ENCODE results near the gene CAMTA1.

The CAMTA1 gene

GRCh38 chr1:7509598-7509997 lies 724.3 kb downstream of the CAMTA1 start:
- no peak overlapping the region for H3K4me3 ChIP-seq (ENCODE audit: low read depth in 1 of 2, low read length in 2 of 2)
- no peak for DNase-seq
- H3K9ac ChIP-seq (ENCODE audit: low read depth, low read length), result no peak overlapping the region
- no peak overlapping the region for H3K4me2 ChIP-seq (ENCODE audit: insufficient read depth, low read length)
- no peaks in the 10 kb centered on the region for H3K4me1 ChIP-seq (ENCODE audit: insufficient read depth, low read length)
- peaks cover 3% of the 10 kb centered on the region for H3K27me3 ChIP-seq (ENCODE audit: insufficient read depth, low read length, poor library complexity)
- H3K36me3 ChIP-seq (ENCODE audit: insufficient read depth, low read length), result no peaks in the 10 kb centered on the region
- no peak for ATAC-seq (ENCODE audit: insufficient read depth, low read depth)
- no peaks in the 10 kb centered on the region for H3K79me2 ChIP-seq (ENCODE audit: insufficient read depth, low read length)
- TF ChIP-seq CTCF (IDR thresholded peaks at IDR 0.05; ENCODE audit: borderline replicate concordance, extremely low read depth, low read length, poor library complexity, severe bottlenecking), result no peak
- TF ChIP-seq EZH2 (IDR thresholded peaks at IDR 0.05; ENCODE audit: borderline replicate concordance, low read depth, low read length, severe bottlenecking), result no peak
- H3K27ac ChIP-seq (ENCODE audit: low read length), result no peak overlapping the region
- H4K20me1 ChIP-seq (ENCODE audit: insufficient read depth, low read length), result peaks cover 8% of the 10 kb centered on the region; the same call in 1 of the 2 replicates
- no peak overlapping the region for H2AFZ ChIP-seq (ENCODE audit: low read depth, low read length)
- H3K9me3 ChIP-seq (ENCODE audit: insufficient read depth, low read length, severe bottlenecking), result no peaks in the 10 kb centered on the region

GRCh38 chr1:7510389-7510931 lies 725.2 kb downstream of the CAMTA1 start:
- peaks cover 3% of the 10 kb centered on the region for H3K27me3 ChIP-seq (ENCODE audit: insufficient read depth, low read length, poor library complexity)
- TF ChIP-seq EZH2 (IDR thresholded peaks at IDR 0.05; ENCODE audit: borderline replicate concordance, low read depth, low read length, severe bottlenecking), result no peak

GRCh38 chr1:7511381-7511780 lies 726.1 kb downstream of the CAMTA1 start:
- Histone ChIP-seq H3K36me3 (ENCODE audit: insufficient read depth, low read length) (no peaks in the 10 kb centered on the region), H3K4me1 (ENCODE audit: insufficient read depth, low read length) (no peaks in the 10 kb centered on the region), H3K79me2 (ENCODE audit: insufficient read depth, low read length) (no peaks in the 10 kb centered on the region), H3K4me3 (ENCODE audit: low read depth in 1 of 2, low read length in 2 of 2) (no peak overlapping the region), H3K4me2 (ENCODE audit: insufficient read depth, low read length) (no peak overlapping the region), H3K27ac (ENCODE audit: low read length) (no peak overlapping the region), H3K9me3 (ENCODE audit: insufficient read depth, low read length, severe bottlenecking) (no peaks in the 10 kb centered on the region), H3K27me3 (ENCODE audit: insufficient read depth, low read length, poor library complexity) (peaks cover 3% of the 10 kb centered on the region), H3K9ac (ENCODE audit: low read depth, low read length) (no peak overlapping the region), H2AFZ (ENCODE audit: low read depth, low read length) (no peak overlapping the region), H4K20me1 (ENCODE audit: insufficient read depth, low read length) (peaks cover 8% of the 10 kb centered on the region; the same call in 1 of the 2 replicates)
- ATAC-seq (ENCODE audit: insufficient read depth, low read depth), result no peak
- DNase-seq, result no peak
- TF ChIP-seq EZH2 (IDR thresholded peaks at IDR 0.05; ENCODE audit: borderline replicate concordance, low read depth, low read length, severe bottlenecking), result no peak

More at GRCh38 chr1:7510389-7510931, 725.2 kb downstream of the CAMTA1 start:
- H3K36me3 ChIP-seq (ENCODE audit: insufficient read depth, low read length), result no peaks in the 10 kb centered on the region
- H2AFZ ChIP-seq (ENCODE audit: low read depth, low read length), result no peak overlapping the region
- H3K4me2 ChIP-seq (ENCODE audit: insufficient read depth, low read length), result no peak overlapping the region
- H3K9ac ChIP-seq (ENCODE audit: low read depth, low read length), result no peak overlapping the region
- H3K27ac ChIP-seq (ENCODE audit: low read length), result no peak overlapping the region
- H3K9me3 ChIP-seq (ENCODE audit: insufficient read depth, low read length, severe bottlenecking), result no peaks in the 10 kb centered on the region
- H3K4me3 ChIP-seq (ENCODE audit: low read depth in 1 of 2, low read length in 2 of 2), result no peak overlapping the region
- no peaks in the 10 kb centered on the region for H3K79me2 ChIP-seq (ENCODE audit: insufficient read depth, low read length)
- H3K4me1 ChIP-seq (ENCODE audit: insufficient read depth, low read length), result no peaks in the 10 kb centered on the region
- DNase-seq (no peak), ATAC-seq (ENCODE audit: insufficient read depth, low read depth) (no peak)
- H4K20me1 ChIP-seq (ENCODE audit: insufficient read depth, low read length), result peaks cover 8% of the 10 kb centered on the region; the same call in 1 of the 2 replicates

- Histone ChIP-seq H3K36me3 (ENCODE audit: insufficient read depth, low read length) (no peaks in the 10 kb centered on the region), H3K4me3 (ENCODE audit: low read depth in 1 of 2, low read length in 2 of 2) (no peak overlapping the region), H3K27me3 (ENCODE audit: insufficient read depth, low read length, poor library complexity) (peaks cover 3% of the 10 kb centered on the region), H3K9ac (ENCODE audit: low read depth, low read length) (no peak overlapping the region), H3K4me2 (ENCODE audit: insufficient read depth, low read length) (no peak overlapping the region), H2AFZ (ENCODE audit: low read depth, low read length) (no peak overlapping the region), H4K20me1 (ENCODE audit: insufficient read depth, low read length) (peaks cover 8% of the 10 kb centered on the region; the same call in 1 of the 2 replicates), H3K4me1 (ENCODE audit: insufficient read depth, low read length) (no peaks in the 10 kb centered on the region), H3K27ac (ENCODE audit: low read length) (no peak overlapping the region), H3K79me2 (ENCODE audit: insufficient read depth, low read length) (no peaks in the 10 kb centered on the region), H3K9me3 (ENCODE audit: insufficient read depth, low read length, severe bottlenecking) (no peaks in the 10 kb centered on the region)
- no peak for ATAC-seq (ENCODE audit: insufficient read depth, low read depth)
- TF ChIP-seq EZH2 (IDR thresholded peaks at IDR 0.05; ENCODE audit: borderline replicate concordance, low read depth, low read length, severe bottlenecking) (no peak), CTCF (IDR thresholded peaks at IDR 0.05; ENCODE audit: borderline replicate concordance, extremely low read depth, low read length, poor library complexity, severe bottlenecking) (no peak)
- no peak for DNase-seq
Measured at GRCh38 chr1:7513081-7513480, 727.8 kb downstream of the CAMTA1 start.

Measured in DND-41 (cell line).